CD14-positive monocyte (primary cell): ENCODE measurements around the gene TMEM248. TPM values are rescaled to one million over a fixed set of nuclear protein-coding genes. Genes with fewer than 3 reads are reported as not detected.

Experiments
- DNase-seq, 3 donors: peaks; one replicate each; pipeline ENCODE4 v3.0.0-alpha.2; 2011 to 2022
- H2AFZ ChIP-seq: 2 replicates; pipeline ENCODE4 v1.6.0; 2012; ENCODE audit warnings: mild to moderate bottlenecking, low read depth, low read length, inconsistent platforms; ENCODE audit not compliant: insufficient read depth, poor library complexity, severe bottlenecking
- H3K27ac ChIP-seq, 2 donors: 1 replicate in 1 of 2; 2 replicates in 1 of 2; pipeline ENCODE4 v1.5.1; 2012 to 2013; ENCODE audit warnings: low read length in 2 of 2, control low read depth in 1 of 2, inconsistent platforms in 1 of 2, low read depth in 1 of 2, mild to moderate bottlenecking in 1 of 2
- H3K27me3 ChIP-seq, 2 donors: one replicate each; pipeline versions ENCODE4 v1.6.0 to v1.6.1; 2011 to 2013; ENCODE audit warnings: low read length in 2 of 2; ENCODE audit not compliant: control insufficient read depth in 2 of 2, insufficient read depth in 2 of 2
- H3K36me3 ChIP-seq, 2 donors: replicated peaks in 1 of 2; 1 replicate in 1 of 2; 2 replicates in 1 of 2; pipeline versions ENCODE4 v1.5.1 to v1.6.1; 2012 to 2013; ENCODE audit warnings: low read length in 2 of 2, control low read depth in 1 of 2, inconsistent platforms in 1 of 2, mild to moderate bottlenecking in 1 of 2; ENCODE audit not compliant: insufficient read depth in 2 of 2, control insufficient read depth in 1 of 2
- H3K4me1 ChIP-seq, 2 donors: 1 replicate in 1 of 2; 2 replicates in 1 of 2; pipeline versions ENCODE4 v1.5.1 to v1.6.1; 2012 to 2013; ENCODE audit warnings: low read length in 2 of 2, control low read depth in 1 of 2, inconsistent platforms in 1 of 2, mild to moderate bottlenecking in 1 of 2, moderate library complexity in 1 of 2; ENCODE audit not compliant: insufficient read depth in 2 of 2, control insufficient read depth in 1 of 2
- H3K4me2 ChIP-seq: replicated peaks from 2 replicates; pipeline ENCODE3; 2012; ENCODE audit warnings: low read length, moderate library complexity, mild to moderate bottlenecking; ENCODE audit not compliant: poor library complexity, severe bottlenecking; ENCODE audit errors: extremely low read depth
- H3K4me3 ChIP-seq, 3 experiments: fragments of 200-600 bp in 1 of 3; sonication (generic) in 1 of 3; replicated peaks in 1 of 3; 1 replicate in 2 of 3; 2 replicates in 1 of 3; pipeline ENCODE4 v1.5.1; 2011 to 2013; ENCODE audit warnings: low read length in 3 of 3, mild to moderate bottlenecking in 3 of 3, control low read depth in 2 of 3, low read depth in 2 of 3, inconsistent platforms in 1 of 3, moderate library complexity in 1 of 3
- H3K79me2 ChIP-seq: 2 replicates; pipeline ENCODE4 v1.6.0; 2012; ENCODE audit warnings: mild to moderate bottlenecking, control low read depth, inconsistent platforms, low read length, moderate library complexity; ENCODE audit not compliant: insufficient read depth
- H3K9ac ChIP-seq: 2 replicates; pipeline ENCODE4 v1.6.0; 2017; ENCODE audit warnings: low read length, mild to moderate bottlenecking; ENCODE audit not compliant: insufficient read depth, poor library complexity, severe bottlenecking
- H3K9me3 ChIP-seq, 2 donors: replicated peaks in 1 of 2; 1 replicate in 1 of 2; 2 replicates in 1 of 2; pipeline versions ENCODE4 v1.5.1 to v1.6.1; 2012 to 2013; ENCODE audit warnings: low read length in 2 of 2, control low read depth in 1 of 2; ENCODE audit not compliant: control insufficient read depth in 1 of 2, insufficient read depth in 1 of 2
- H4K20me1 ChIP-seq: 2 replicates; pipeline ENCODE4 v1.6.0; 2012; ENCODE audit warnings: mild to moderate bottlenecking, low read length, control low read depth, moderate library complexity; ENCODE audit not compliant: insufficient read depth
- H3K27ac Mint-ChIP-seq, 7 donors: one replicate each; pipeline ENCODE4 v1.8.0; 2020; ENCODE audit warnings: mild to moderate bottlenecking in 7 of 7, mixed read lengths in 7 of 7, moderate library complexity in 6 of 7, inconsistent platforms in 2 of 7
- H3K27me3 Mint-ChIP-seq, 3 donors: one replicate each; pipeline ENCODE4 v1.8.0; 2021 to 2022; ENCODE audit warnings: low read depth in 3 of 3, mild to moderate bottlenecking in 3 of 3, mixed read lengths in 3 of 3, moderate library complexity in 3 of 3, inconsistent platforms in 1 of 3
- H3K36me3 Mint-ChIP-seq, 2 donors: one replicate each; pipeline ENCODE4 v1.8.0; 2020; ENCODE audit warnings: mixed read lengths in 2 of 2, inconsistent platforms in 1 of 2, mild to moderate bottlenecking in 1 of 2
- H3K4me1 Mint-ChIP-seq: one replicate; pipeline ENCODE4 v1.8.0; 2020; ENCODE audit warnings: mild to moderate bottlenecking, mixed read lengths
- H3K4me3 Mint-ChIP-seq, 2 donors: one replicate each; pipeline ENCODE4 v1.8.0; 2020; ENCODE audit warnings: mild to moderate bottlenecking in 2 of 2, mixed read lengths in 2 of 2, moderate library complexity in 1 of 2
- H3K9me3 Mint-ChIP-seq, 7 donors: one replicate each; pipeline ENCODE4 v1.8.0; 2020 to 2022; ENCODE audit warnings: mixed read lengths in 7 of 7, mild to moderate bottlenecking in 6 of 7, moderate library complexity in 6 of 7, inconsistent platforms in 2 of 7
- CTCF ChIP-seq: fragments of 200-600 bp; IDR thresholded peaks from one replicate; pipeline ENCODE4 v1.8.0; 2022; ENCODE audit warnings: antibody characterized with exemption, mild to moderate bottlenecking
- WGBS: methylation state at CpG from one replicate; pipeline ENCODE4 v1.1.5; 2013; ENCODE audit warnings: missing lambda C conversion rate; ENCODE audit not compliant: insufficient coverage; 5-methylcytosine and 5-hydroxymethylcytosine counted together
- intact Hi-C, 2 donors: fragments of 100-400 bp; cut with micrococcal nuclease; formaldehyde crosslinking; loops; one replicate each; pipeline versions ENCODE4 v1.15.0 to v1.15.1; 2023
- polyA plus RNA-seq, 3 donors: library from polyadenylated mRNA; depleted of rRNA in 1 of 3; unstranded in 2 of 3; stranded (reverse) in 1 of 3; fragments of 300-500 nt in 2 of 3; fragments of >200 nt in 1 of 3; fragmentation: Illumina TruSeq in 2 of 3; gene quantifications; 1 replicate in 2 of 3; 2 replicates in 1 of 3; pipeline ENCODE4 v1.2.3, GENCODE V29; 2012 to 2021

TMEM248 gene
- polyA plus RNA-seq, 3 donors = 67.5 to 82.3 (median 78.3) TPM

GRCh38 chr7:66927348-66927948 is 6.4 kb downstream of the TMEM248 start:
- H3K9me3 ChIP-seq = no peaks in the 10 kb centered on the region
- H3K4me1 Mint-ChIP-seq = peaks cover 20% of the 10 kb centered on the region
- WGBS = 100% methylated on average over 3 of the region's 7 CpGs
- peaks cover 23 to 53% of the 10 kb centered on the region in 2 donors for H3K36me3 Mint-ChIP-seq
- TF ChIP-seq CTCF = no peak
- no peak overlapping the region for H3K4me3 ChIP-seq
- peaks cover 9 to 56% of the 10 kb centered on the region in 2 donors for H3K36me3 ChIP-seq
- no peak overlapping the region for H3K9ac ChIP-seq
- peaks cover 95% of the 10 kb centered on the region for H4K20me1 ChIP-seq
- peak overlapping the region in 2 of 7 donors; percentile 23 to 46 for H3K27ac Mint-ChIP-seq
- no peaks in the 10 kb centered on the region for H3K27me3 ChIP-seq
- DNase-seq = no peak
- peaks cover 99% of the 10 kb centered on the region for H3K79me2 ChIP-seq
- intact Hi-C loops = no loop called here
- peaks cover 3 to 9% of the 10 kb centered on the region in 2 donors for H3K4me1 ChIP-seq
- peak overlapping the region in 1 of 2 donors; percentile 36 for H3K27ac ChIP-seq
- H3K27me3 Mint-ChIP-seq = peaks cover 0 to 3% (median 0%) of the 10 kb centered on the region in 3 donors
- H2AFZ ChIP-seq = no peak overlapping the region
- peaks cover 0 to 1% (median 0%) of the 10 kb centered on the region in 7 donors for H3K9me3 Mint-ChIP-seq
- H3K4me2 ChIP-seq = no peak overlapping the region
- H3K4me3 Mint-ChIP-seq = no peak overlapping the region

- Histone ChIP-seq H3K27me3 (no peaks in the 10 kb centered on the region), H3K9me3 (no peaks in the 10 kb centered on the region), H2AFZ (no peak overlapping the region), H3K4me3 (no peak overlapping the region), H4K20me1 (peaks cover 97% of the 10 kb centered on the region), H3K27ac (peak overlapping the region in 1 of 2 donors; percentile 36), H3K4me2 (no peak overlapping the region), H3K4me1 (no peaks in the 10 kb centered on the region), H3K79me2 (peaks cover 99% of the 10 kb centered on the region), H3K9ac (no peak overlapping the region), H3K36me3 (peaks cover 9 to 54% of the 10 kb centered on the region in 2 donors)
- DNase-seq = no peak
- no peak for TF ChIP-seq CTCF
- 100% methylated on average over 2 of the region's 4 CpGs for WGBS
- Mint-ChIP-seq H3K27me3 (peaks cover 0 to 1% (median 0%) of the 10 kb centered on the region in 3 donors), H3K4me3 (no peak overlapping the region), H3K36me3 (peaks cover 23 to 56% of the 10 kb centered on the region in 2 donors), H3K27ac (peak overlapping the region in 3 of 7 donors; percentile 11 to 75 (median 46)), H3K9me3 (peaks cover 0 to 1% (median 0%) of the 10 kb centered on the region in 7 donors), H3K4me1 (peaks cover 12% of the 10 kb centered on the region)
- intact Hi-C loops = no loop called here
These were observed 7.4 kb downstream of the TMEM248 start for GRCh38 chr7:66928388-66928787.
